ENCODE measurements around the gene RIPOR3.

- TF ChIP-seq CTCF (conservative IDR thresholded peaks at IDR 0.05; ENCODE audit: low read length) (no peak), EZH2phosphoT487 (IDR thresholded peaks at IDR 0.05; ENCODE audit: borderline replicate concordance, low read depth, low read length) (no peak)
These were observed 37.2 kb upstream of the RIPOR3 start for GRCh38 chr20:50728486-50728980.

Measured in OCI-LY7 (cell line).